HepG2 (cell line): ENCODE data around the gene BRD3. TPM values are rescaled to one million over a fixed set of nuclear protein-coding genes. Genes with fewer than 3 reads are reported as not detected.
A peak's percentile ranks its signal among the peaks of the same experiment; 100 is the strongest.

ENCODE experiments used
- ATAC-seq: fragments of 200-7000 bp; cut with Tn5 transposase; 3 replicates; pipeline ENCODE4 v1.9.1; 2020; ENCODE audit warnings: mild to moderate bottlenecking, moderate library complexity
- BruUV-seq: library from RNA; stranded (reverse); fragments of 400-500 nt; replicated peaks from 2 replicates; lab custom pipeline; 2021; lab: Mats Ljungman, UMichigan
- CTCF ChIA-PET: fragments of 300-600 bp; formaldehyde crosslinking; extraction: SDS; loops from one replicate; lab custom pipeline; 2021; ENCODE audit warnings: low total read pairs, inconsistent platforms, low intra/inter-chr PET ratio; lab: Yijun Ruan, JAX
- POLR2A ChIA-PET: fragments of 350-600 bp; sonication (Branson Sonifier 250); formaldehyde crosslinking; loops from one replicate; lab custom pipeline; 2020; ENCODE audit warnings: antibody characterized with exemption, inconsistent platforms; lab: Yijun Ruan, JAX
- DNase-seq: peaks from one replicate; pipeline ENCODE4 v3.0.0-alpha.2; 2015; ENCODE audit warnings: low spot score
- FAIRE-seq: peaks from 3 replicates; lab custom pipeline; 2011; peaks lifted over from hg19 to GRCh38; lab: Jason Lieb, UNC
- H2AFZ ChIP-seq: one replicate; pipeline ENCODE4 v1.6.1; 2011; ENCODE audit warnings: low read length, inconsistent platforms
- H3K27ac ChIP-seq: fragments of 300-600 bp; 3 replicates; pipeline ENCODE4 v1.8.0; 2011; ENCODE audit warnings: mixed run types, mild to moderate bottlenecking, mixed read lengths, low read length, inconsistent platforms; ENCODE audit not compliant: insufficient read depth; ENCODE audit errors: extremely low read length
- H3K27me3 ChIP-seq, 2 experiments: fragments of 200-600 bp in 1 of 2; 2 replicates in 1 of 2; 3 replicates in 1 of 2; pipeline versions ENCODE4 v1.6.0 to v1.8.0; 2011; ENCODE audit warnings: low read length in 2 of 2, mild to moderate bottlenecking in 2 of 2, moderate library complexity in 2 of 2, inconsistent platforms in 1 of 2; ENCODE audit not compliant: insufficient read depth in 2 of 2, control insufficient read depth in 1 of 2
- H3K36me3 ChIP-seq, 2 experiments: fragments of 200-600 bp in 1 of 2; replicated peaks in 1 of 2; 2 replicates in 1 of 2; 3 replicates in 1 of 2; pipeline versions ENCODE4 v1.5.1 to v1.8.0; 2011; ENCODE audit warnings: low read length in 2 of 2, inconsistent platforms in 1 of 2; ENCODE audit not compliant: insufficient read depth in 2 of 2, control insufficient read depth in 1 of 2
- H3K4me1 ChIP-seq: 2 replicates; pipeline ENCODE4 v1.5.1; 2012; ENCODE audit warnings: low read length, inconsistent platforms; ENCODE audit not compliant: insufficient read depth
- H3K4me2 ChIP-seq: 2 replicates; pipeline ENCODE4 v1.6.0; 2011; ENCODE audit warnings: low read depth, low read length, inconsistent platforms
- H3K4me3 ChIP-seq, 3 experiments: fragments of 200-600 bp in 1 of 3; sonication (generic), shearing (Covaris generic) in 1 of 3; replicated peaks in 1 of 3; 2 replicates each; pipeline ENCODE4 v1.5.1; 2011 to 2016; ENCODE audit warnings: low read length in 3 of 3, inconsistent platforms in 2 of 3, low read depth in 2 of 3, mild to moderate bottlenecking in 2 of 3, control low read depth in 1 of 3, mixed read lengths in 1 of 3; ENCODE audit not compliant: insufficient read depth in 1 of 3
- H3K79me2 ChIP-seq: one replicate; pipeline ENCODE4 v1.6.1; 2011; ENCODE audit warnings: low read length, inconsistent platforms; ENCODE audit not compliant: insufficient read depth
- H3K9ac ChIP-seq: 2 replicates; pipeline ENCODE4 v1.6.0; 2011; ENCODE audit warnings: mild to moderate bottlenecking, low read depth, low read length, inconsistent platforms; ENCODE audit not compliant: insufficient read depth
- H3K9me3 ChIP-seq: 2 replicates; pipeline ENCODE4 v1.5.1; 2012; ENCODE audit warnings: mild to moderate bottlenecking, low read length
- H4K20me1 ChIP-seq: 2 replicates; pipeline ENCODE4 v1.6.0; 2011; ENCODE audit warnings: inconsistent platforms, mild to moderate bottlenecking, low read length, moderate library complexity; ENCODE audit not compliant: insufficient read depth
- AGO2 ChIP-seq: fragments of 200-400 bp; formaldehyde crosslinking; optimal IDR thresholded peaks from 2 replicates; pipeline ENCODE3; 2017; ENCODE audit warnings: mild to moderate bottlenecking, low read depth, low read length, moderate library complexity
- ATF2 ChIP-seq: sonication (generic); formaldehyde crosslinking; IDR thresholded peaks from 2 replicates; pipeline ENCODE4 v1.4.0; 2020; ENCODE audit warnings: missing genetic modification reagents
- DR1 ChIP-seq: sonication (generic); formaldehyde crosslinking; IDR thresholded peaks from 2 replicates; pipeline ENCODE4 v1.8.0; 2021; ENCODE audit warnings: mild to moderate bottlenecking, missing genetic modification reagents, inconsistent platforms
- MBNL3 ChIP-seq: fragments of 250-450 bp; sonication (Bioruptor Pico); conservative IDR thresholded peaks from 2 replicates; pipeline ENCODE4 v1.8.0; 2022; ENCODE audit warnings: mild to moderate bottlenecking, inconsistent platforms
- PHF21A ChIP-seq: sonication (generic); formaldehyde crosslinking; IDR thresholded peaks from 2 replicates; pipeline ENCODE4 v1.5.0; 2020; ENCODE audit warnings: mild to moderate bottlenecking, missing genetic modification reagents
- POLR2A ChIP-seq, 2 experiments: IDR thresholded peaks; 2 replicates each; pipeline ENCODE4 v1.6.1; 2011; ENCODE audit warnings: low read depth in 2 of 2, low read length in 2 of 2, mild to moderate bottlenecking in 1 of 2, moderate library complexity in 1 of 2; ENCODE audit not compliant: insufficient read depth in 1 of 2
- SOX5 ChIP-seq: IDR thresholded peaks from 2 replicates; pipeline ENCODE4 v1.6.1; 2016; ENCODE audit warnings: borderline replicate concordance
- ZNF326 ChIP-seq: sonication (generic); formaldehyde crosslinking; IDR thresholded peaks from 2 replicates; pipeline ENCODE4 v1.4.0; 2020; ENCODE audit warnings: missing genetic modification reagents, borderline replicate concordance
- ZNF512 ChIP-seq: sonication (generic); formaldehyde crosslinking; IDR thresholded peaks from 2 replicates; pipeline ENCODE4 v1.4.0; 2020; ENCODE audit warnings: mild to moderate bottlenecking, missing genetic modification reagents
- ZNF569 ChIP-seq: sonication (generic); formaldehyde crosslinking; IDR thresholded peaks from 2 replicates; pipeline ENCODE4 v1.5.0; 2020; ENCODE audit warnings: mild to moderate bottlenecking, missing genetic modification reagents, moderate library complexity, borderline replicate concordance
- ZSCAN5A ChIP-seq: sonication (generic); formaldehyde crosslinking; IDR thresholded peaks from 2 replicates; pipeline ENCODE4 v1.8.0; 2022; ENCODE audit warnings: mild to moderate bottlenecking, missing genetic modification reagents, borderline replicate concordance
- WGBS: methylation state at CpG from one replicate; pipeline ENCODE4 v1.1.6; 2017; ENCODE audit warnings: low lambda C conversion rate; 5-methylcytosine and 5-hydroxymethylcytosine counted together
- in situ Hi-C: cut with HindIII; loops from 2 replicates; pipeline ENCODE4 v1.10.0; 2017; ENCODE audit warnings: low pct_unique_long_range_greater_than_20kb; ENCODE audit not compliant: extremely low pct_ligation_motif_present
- intact Hi-C: fragments of 100-400 bp; cut with micrococcal nuclease; formaldehyde crosslinking; loops from one replicate; pipeline ENCODE4 v1.10.0; 2022; ENCODE audit not compliant: unreplicated experiment
- polyA plus RNA-seq, 8 experiments: library from polyadenylated mRNA; depleted of rRNA in 3 of 8; stranded (reverse) in 7 of 8; unstranded in 1 of 8; fragments of >200 nt; fragmentation: Illumina TruSeq in 4 of 8; extraction: Trizol in 4 of 8; gene quantifications; 2 replicates each; pipeline versions ENCODE4 v1.2.1 to v1.2.3, GENCODE V29; 2011 to 2016; ENCODE audit warnings: low read depth in 4 of 8, missing spikeins in 1 of 8, mixed read lengths in 1 of 8; ENCODE audit not compliant: insufficient read depth in 1 of 8
- total RNA-seq, 5 experiments: library from RNA; depleted of rRNA; stranded (reverse); fragments of >200 nt; fragmentation: Illumina TruSeq; extraction: Trizol; gene quantifications; 2 replicates each; pipeline ENCODE4 v1.2.3, GENCODE V29; 2016; ENCODE audit warnings: low read depth in 1 of 5

The BRD3 gene
- total and polyA plus RNA-seq, 2 of the 13 experiments (the other 11 are each of a cell fraction or from before 2014, with no cell fraction given), result 5.9 to 12.9 TPM

- no peak for DNase-seq
- peaks cover 9% of the 10 kb centered on the region for H3K4me1 ChIP-seq
- no peak overlapping the region for H2AFZ ChIP-seq
- H4K20me1 ChIP-seq, result no peaks in the 10 kb centered on the region
- no peak for FAIRE-seq
- H3K27me3 ChIP-seq, result no peaks in the 10 kb centered on the region
- TF ChIP-seq POLR2A (IDR thresholded peaks at IDR 0.05; ENCODE audit: insufficient read depth in 1 of 2, low read depth in 2 of 2, low read length in 2 of 2) (peak in 1 of 2 experiments; percentile 34; a peak in 1 of 4 replicates), ZNF569 (CRISPR knock-in tag) (no peak), AGO2 (peak; percentile 3), ZNF512 (no peak), MBNL3 (CRISPR knock-in tag) (no peak), SOX5 (no peak), ZNF326 (CRISPR knock-in tag) (no peak), PHF21A (CRISPR knock-in tag) (no peak), ZSCAN5A (no peak), DR1 (CRISPR knock-in tag) (no peak), ATF2 (CRISPR knock-in tag) (no peak)
- intact Hi-C loops (no loop called here), in situ Hi-C loops (no loop called here)
- H3K36me3 ChIP-seq, result peaks cover 49 to 87% of the 10 kb centered on the region in 2 experiments
- H3K79me2 ChIP-seq, result no peaks in the 10 kb centered on the region
- BruUV-seq, result no TSS peak
- ChIA-PET POLR2A (interaction anchor here (0.6 kb wide), 1 partner anchor 42 kb away, joined by 3 read pairs; no protein-coding TSS in a partner anchor), CTCF (no interaction called here)
- WGBS, result 97% methylated on average over 8 of the region's 12 CpGs
- ATAC-seq, result no peak
- no peaks in the 10 kb centered on the region for H3K9me3 ChIP-seq
- no peak overlapping the region for H3K4me2 ChIP-seq
- no peak overlapping the region for H3K4me3 ChIP-seq
- no peak overlapping the region for H3K27ac ChIP-seq
- no peak overlapping the region for H3K9ac ChIP-seq
Observed at GRCh38 chr9:134048582-134048968, 19.3 kb downstream of the BRD3 start.
